Muscle of back (tissue), 11 donors: ENCODE data around the gene DRC3. TPM values are rescaled to one million over a fixed set of nuclear protein-coding genes. Genes with fewer than 3 reads are reported as not detected.
A peak's percentile ranks its signal among the peaks of the same experiment; 100 is the strongest.

Experiments used
- DNase-seq, 3 donors: peaks; one replicate each; pipeline versions ENCODE4 v3.0.0 to v3.0.0-alpha.2; 2013
- polyA plus RNA-seq, 10 donors: library from polyadenylated mRNA; unstranded; fragments of 120-200 nt; gene quantifications; one replicate each; pipeline ENCODE4 v1.2.1, GENCODE V29; 2013; ENCODE audit not compliant: insufficient read length in 10 of 10

Gene DRC3
- polyA plus RNA-seq, 10 donors: 3.0 to 7.4 (median 4.6) TPM

DNA sequence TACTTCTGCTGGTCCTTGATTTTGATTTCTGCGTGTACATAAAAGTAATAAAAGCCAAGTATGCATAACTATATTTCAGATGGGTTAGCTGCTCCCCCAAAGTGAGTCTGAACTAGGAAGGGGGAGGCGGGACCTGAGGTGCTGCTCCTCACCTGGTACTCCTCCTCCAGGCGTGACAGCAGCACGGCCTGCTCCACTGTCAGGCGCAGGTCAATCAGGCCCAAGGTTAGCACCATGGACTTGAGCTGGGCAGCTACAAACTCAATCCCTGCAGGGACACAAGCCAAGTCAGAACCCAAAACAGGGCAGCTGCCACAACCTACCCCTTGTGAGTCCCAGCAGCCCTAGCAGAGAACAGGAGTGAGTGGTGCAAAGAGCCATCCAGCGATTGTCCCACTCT, 48.3 kb downstream of the DRC3 start:
- no peak for DNase-seq

DNA sequence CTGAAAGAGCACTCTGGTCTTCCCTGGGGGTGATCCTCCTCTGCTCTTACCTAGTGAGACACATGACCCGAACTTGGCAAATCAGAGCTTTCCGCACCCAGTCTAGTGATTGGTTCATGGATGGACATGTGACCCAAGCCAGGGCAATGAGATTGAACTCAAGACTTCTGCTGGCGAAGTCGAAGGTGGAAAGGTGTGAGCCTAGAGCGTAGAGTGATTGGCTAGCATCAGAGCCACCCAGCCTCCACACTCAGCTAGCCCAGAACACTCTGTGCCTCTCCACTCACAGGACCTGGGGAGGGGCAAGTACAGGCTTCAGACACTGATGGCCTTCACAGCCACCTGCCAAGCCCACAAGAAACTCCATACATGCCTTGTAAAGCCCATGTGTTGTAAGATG, 48.7 kb downstream of the DRC3 start:
- DNase-seq: no peak

DNA sequence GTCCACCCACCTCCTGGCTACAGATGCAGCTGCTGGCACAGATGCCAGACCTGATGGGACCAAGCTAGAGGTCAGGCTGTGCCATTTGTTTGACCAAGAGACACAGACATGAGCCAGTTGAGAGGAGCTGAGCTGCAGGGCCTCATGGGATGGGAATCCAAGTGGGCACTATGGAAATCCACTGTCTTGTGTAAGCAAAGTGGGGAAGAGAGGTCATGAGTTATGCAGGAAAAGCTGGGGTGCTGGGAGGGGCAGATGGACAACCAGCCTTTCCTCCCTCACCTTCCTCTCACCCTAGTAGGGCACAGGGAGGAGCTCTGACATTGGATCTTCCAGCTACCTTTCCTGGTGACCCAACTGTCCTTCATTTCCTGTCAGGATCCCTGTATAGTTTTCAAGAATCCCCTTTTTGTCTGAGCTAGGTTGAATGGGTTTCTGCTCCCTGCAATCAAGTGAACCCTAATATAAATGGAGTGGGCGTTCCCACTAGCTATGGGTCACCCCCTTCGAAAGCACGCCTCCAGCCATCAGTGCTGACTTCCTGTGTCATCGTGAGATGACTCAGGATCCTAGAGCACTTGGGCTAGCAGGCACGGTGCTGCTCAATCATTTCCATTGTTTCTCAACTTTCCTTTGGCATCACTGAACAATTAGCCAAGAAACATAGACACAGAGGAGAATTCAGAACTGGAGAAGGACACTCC, 52.7 kb downstream of the DRC3 start:
- no peak for DNase-seq

DNA sequence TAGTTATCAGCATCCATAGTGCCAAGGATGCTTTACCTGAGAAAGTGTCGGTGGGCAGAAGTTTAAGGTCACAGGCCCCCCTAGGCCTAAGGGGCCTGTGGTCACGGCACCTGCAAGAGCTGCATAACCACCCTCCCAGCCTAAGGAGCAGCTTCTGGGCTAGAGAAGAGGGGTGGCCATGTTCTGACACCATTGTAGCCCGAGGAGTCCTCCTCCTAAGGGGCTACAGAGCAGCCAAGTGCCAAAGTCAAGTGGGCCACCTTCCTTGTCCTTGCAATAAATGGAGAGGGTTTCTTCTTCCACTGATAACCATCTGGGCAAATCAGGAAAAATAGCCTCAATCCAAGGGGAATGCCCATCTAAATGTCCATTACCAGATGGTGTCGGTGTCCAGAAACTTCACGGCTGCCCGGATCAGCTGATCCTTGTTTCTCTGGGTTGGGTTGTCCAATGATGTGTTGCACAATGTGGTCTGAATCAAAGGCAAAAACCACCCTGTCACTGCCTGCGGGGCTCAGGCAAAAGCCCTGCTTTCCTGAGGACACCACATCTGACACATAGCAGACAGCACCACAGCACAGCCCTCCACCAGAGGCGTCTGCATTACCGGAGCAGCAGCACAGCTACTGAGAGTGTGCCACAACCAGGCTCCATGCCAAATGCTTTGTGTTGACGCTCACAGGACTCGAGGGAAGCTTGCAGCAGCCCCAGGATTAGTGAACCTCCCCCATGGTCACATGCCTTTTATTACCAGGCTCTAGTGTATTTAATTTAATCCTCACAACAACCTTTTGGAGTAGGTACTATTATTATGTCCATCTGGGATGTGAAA, 53.5 kb downstream of the DRC3 start:
- peak in 1 of 3 donors; percentile 52 for DNase-seq

DNA sequence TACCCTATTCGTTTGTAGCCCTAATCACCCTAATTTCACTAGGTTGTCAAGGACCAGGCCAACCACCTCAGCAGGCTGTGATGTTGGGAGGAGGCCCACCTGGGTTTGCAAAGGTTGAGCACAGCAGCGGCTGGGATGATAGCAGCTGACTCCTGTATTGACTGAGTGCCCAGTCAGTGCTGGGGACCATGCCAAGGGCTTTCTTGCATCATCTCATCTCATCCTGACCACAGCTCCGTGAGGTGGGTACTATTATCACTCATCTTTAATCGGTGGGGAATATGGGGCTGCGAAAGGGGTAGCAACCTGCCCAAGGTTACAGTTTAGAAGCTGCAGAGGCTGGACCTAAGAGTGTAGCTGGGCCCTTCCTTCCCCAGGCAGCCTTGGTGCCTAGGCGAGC, 54.6 kb downstream of the DRC3 start:
- no peak for DNase-seq

DNA sequence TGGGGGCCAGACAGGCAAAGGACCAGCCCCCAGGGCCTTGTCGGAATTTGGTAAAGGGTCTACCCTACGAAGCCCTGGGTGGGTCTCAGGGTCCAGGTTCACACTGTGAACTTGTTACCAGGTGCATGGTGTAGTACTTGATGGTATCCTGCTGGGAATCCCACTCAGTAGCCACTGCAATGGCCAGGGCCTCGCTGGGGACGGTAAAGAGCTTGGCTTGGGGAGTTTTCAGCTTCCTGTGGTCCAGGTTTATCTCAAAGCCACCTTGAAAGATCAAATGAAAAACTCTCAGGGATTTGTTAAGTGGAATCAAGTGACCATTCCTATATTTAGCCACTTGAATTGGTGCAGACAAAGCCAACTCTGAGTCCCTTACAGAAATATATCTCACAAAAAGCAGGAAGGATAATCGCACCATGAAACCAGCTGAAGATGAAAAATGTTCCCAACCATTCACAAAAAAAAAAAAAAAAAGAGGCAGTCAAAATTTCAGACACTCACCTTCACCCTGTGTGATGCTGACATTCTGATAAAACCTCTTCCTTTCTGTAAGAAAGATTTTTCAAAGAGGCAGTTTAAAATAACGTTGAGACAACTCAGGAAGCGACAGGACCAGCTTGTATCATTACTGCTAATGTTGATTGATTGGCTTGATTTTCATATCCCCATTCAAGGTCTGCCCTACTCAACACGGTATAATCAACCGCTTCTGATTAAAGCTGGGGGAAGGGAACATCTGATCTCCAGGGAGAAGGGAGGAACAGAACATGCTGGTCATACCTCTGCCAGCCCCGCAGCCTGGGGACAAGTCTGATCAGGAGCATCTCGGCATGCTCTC, 55.7 kb downstream of the DRC3 start:
- no peak for DNase-seq

DNA sequence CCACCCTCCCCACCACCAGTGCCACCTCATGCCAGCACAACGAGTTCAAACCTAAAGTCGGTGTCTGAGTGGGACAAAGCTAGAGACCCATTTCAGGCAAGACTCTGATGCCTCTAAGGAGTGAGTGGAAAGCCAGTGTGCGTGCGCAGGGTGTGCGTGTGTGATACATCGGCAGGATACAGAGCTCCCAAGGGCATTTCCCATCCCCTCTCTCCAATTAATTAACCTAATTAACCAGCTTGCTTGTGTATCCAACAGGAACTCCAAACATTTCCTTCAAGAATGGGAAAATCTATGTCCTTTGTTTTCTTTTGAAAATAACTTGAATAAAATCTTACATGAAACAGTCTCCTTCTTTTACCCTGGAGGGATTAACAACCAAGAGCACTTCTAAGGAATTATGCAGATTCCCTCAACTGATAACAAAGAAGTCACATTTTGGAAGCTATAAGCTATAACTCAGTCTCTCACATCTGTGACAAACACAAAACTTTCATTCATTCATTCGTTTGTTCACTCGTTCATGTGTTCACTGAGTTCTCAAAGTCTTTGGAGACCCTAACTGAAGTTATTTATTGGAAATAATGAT, 56.4 kb downstream of the DRC3 start:
- no peak for DNase-seq

DNA sequence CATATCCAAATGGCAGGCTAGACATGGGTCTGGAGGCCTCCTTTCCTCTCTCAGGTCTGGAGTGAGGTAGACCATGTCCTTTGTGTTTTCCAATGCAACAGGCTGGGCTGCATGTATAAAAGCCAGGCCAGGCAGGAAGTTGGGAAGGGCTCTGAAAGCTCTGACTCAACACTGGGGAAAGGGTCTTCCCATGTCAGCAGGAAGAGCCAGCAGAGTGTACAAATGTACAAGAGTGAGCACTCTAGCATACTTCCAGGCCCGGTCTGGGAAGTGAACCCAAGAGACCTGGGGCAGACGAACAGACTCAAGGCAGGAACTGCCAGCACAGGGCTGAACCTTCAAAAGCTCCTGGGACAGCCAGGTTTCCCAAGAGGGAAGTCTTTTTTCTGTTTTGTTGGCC, 59.3 kb downstream of the DRC3 start:
- DNase-seq: peak in 1 of 3 donors; percentile 51

DNA sequence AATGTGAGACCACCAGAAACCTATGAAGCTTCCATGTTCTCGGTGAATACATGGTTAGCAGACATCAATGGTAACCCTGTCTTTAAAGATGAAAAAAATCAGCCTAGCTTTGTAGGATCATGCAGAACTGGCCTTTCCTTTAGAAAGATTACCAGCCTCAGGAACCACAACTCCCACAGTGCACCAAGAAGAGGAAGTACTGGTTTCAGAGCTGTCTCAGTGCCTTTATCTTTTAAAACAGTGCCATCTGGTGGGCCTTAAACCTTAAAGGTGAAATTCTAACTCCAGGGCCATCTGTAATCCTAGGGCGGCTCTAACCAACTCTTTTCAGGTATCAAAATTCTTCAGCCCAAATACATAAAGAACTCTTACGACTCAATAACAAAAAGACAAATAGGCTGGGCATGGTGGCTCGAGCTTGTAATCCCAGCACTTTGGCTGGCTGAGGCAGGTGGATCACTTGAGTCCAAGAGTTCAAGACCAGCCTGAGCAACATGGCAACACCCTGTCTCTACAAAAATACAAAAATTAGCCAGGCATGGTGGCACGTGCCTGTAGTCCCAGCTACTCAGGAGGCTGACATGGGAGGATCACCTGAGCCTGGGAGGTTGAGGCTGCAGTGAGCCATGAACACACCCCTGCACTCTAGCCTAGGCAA, 60.9 kb downstream of the DRC3 start:
- peak; percentile 79 to 89 (median 82) for DNase-seq

DNA sequence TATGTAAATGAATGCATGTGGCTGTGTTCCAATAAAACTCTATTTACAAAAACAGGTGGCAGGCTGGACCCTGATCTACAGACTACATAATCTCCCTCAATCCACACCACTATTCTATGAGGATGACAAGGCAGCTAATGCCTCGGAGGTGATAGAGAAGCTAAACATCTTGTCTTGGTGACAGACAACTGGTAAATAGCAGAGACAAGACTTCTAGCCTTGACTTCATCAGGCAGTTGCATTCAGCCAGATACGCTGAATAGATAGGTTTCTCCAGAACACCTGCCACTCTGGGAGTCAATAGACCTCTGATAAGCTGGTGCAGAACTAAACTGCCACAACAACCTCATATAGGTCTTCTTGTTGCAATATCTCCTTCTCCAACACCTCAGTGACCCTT, 63.0 kb downstream of the DRC3 start:
- DNase-seq: no peak

DNA sequence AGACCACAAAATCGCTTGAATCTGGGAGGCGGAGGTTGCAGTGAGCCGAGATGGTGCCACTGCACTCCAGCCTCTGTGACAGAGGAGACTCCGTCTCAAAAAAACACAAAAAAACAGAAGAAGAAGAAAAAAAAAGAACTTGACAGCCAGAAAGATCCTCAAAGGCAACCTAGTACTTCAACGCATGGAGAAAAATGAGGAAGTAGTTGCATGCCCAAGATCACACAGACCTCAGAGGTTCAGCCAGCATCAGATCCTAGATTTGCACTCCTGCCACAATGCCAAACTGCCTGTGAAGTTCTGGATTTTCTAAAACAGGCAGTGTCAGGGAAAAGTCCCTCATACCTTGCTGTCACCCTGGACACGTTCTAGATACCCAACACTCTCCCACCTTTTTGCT, 64.8 kb downstream of the DRC3 start:
- no peak for DNase-seq

DNA sequence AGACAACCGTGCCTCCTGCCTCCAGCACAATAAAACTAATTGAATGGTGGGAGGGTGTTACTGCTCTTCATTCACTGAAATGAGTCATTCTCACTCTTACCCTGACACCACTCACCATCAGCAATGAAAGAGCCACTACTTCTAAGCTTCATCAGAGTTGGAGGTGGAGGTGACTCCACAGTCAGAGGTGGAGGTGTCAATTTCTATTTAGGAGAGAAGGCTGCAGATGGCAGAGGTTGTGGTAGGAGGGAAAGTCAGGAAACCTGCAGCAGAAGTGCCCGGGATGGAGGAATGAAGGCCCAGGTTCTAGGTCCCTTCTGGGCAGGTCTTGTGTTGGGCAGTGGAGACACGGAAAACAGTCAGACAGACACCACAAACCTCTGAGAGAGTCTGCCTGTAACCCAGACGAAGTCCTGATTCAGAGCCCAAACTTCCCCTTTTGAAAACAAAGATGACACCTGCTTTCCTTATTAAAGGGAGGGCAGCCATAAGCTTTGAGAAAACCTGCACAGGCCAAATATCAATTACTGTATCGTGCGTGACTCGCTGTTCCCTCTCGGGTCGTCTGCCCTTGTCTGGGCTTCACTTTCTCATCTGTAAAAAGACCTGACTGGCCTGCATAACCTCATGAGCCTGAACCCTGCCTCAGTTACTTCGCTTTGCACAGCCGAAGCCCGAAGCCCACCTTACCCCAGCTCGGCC, 65.6 kb downstream of the DRC3 start:
- no peak for DNase-seq

DNA sequence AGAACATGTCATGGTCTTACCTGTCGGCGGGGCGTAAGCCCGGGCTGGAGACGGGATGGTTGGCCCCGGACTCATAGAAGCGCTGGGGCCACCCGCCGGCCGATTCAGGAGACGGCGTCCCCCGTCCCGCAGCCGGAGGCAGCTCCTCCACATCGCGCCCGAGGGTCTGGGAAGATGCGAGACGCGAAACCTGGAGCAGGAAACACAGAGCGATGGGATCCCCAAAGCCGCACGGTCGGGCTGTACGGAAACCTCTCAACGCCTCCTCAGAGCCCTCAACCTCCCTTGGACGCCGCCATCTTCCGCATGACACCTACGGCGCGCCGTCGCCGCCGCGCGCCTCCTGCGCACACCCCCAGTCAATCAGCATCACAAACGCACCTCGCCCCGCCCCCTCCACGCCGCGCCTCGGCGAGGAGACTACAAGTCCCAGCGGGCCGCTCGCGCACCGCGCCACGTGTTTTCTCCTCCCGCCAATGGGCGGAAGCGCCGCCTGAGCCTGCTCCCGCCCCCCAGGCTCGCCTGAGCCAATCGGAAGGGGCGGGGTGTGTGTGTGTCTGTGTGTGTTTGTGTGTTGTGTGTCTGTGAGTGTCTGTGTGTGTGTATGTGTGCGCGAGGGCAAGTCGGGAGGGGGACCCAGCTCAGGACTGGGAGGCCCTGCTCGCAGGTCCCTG, 66.3 kb downstream of the DRC3 start, which contains the start of the genes ATPAF2 and GID4:
TSS of gene ATPAF2 (minus strand) at position 308 of the 674 bp plus-strand sequence. CDS start at position 153, 155 bp downstream.
TSS of gene GID4 (plus strand) at position 548 of the 674 bp plus-strand sequence. CDS start at position 605, 57 bp downstream.
- DNase-seq: peak; percentile 99 to 100 (median 100)

DNA sequence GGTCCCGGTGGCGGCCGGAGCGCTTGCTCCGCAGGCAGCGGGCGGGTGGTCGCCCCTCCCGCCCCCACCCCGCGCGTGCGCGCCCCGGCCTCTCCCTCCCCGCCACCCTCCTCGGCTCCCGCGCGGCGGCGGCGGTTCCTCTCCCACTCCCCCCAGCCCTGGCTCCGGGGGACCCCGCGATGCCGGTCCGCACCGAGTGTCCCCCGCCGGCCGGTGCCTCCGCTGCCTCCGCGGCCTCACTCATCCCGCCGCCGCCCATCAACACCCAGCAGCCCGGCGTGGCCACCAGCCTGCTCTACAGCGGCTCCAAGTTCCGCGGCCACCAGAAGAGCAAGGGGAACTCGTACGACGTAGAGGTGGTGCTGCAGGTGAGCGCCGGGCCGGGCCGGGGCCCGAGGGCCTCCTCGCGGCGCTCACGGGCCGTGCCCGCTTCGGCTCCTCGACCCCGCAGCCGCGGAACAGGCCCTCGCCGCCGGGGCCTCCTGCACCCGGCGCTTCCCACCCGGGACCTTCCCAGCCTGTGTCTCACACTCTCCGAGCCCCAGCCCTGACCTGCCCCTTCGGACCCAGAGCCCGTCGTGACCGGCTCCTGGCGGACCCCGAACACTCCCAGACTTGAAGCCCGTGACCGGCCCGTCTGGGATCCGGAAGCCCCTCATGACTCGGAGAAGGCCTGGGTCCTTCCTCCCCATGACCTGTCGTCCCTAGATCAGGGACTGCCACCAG, 67.0 kb downstream of the DRC3 start:
- DNase-seq: no peak

DNA sequence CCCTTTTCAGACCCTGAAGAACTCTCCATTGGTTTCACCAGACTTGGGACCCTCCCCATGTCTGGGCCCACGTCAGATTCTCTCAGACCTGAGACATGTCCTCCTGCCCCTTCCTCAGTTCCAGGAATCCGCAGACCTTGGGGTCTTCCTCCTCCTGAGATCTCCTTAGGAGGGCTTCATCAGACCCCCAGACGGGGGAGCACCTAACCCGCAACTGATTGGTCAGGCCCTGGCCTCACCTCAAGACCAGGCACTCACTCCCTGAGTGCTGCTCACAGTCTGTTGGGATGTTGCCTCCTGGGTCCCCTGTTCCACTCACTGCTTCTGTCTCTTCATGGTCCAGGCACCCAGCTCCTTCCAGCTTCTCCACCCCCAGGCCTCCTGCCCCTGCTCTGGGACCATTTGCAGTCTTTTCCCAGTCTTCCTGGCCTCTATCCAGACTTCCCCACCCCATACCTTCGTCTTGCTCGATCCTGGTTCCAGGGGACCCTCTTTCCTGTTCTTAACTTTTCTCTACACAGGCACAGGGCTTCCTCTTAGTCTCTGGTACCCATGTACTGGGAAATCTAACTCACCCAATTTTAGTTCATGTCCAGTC, 67.7 kb downstream of the DRC3 start:
- DNase-seq: no peak

DNA sequence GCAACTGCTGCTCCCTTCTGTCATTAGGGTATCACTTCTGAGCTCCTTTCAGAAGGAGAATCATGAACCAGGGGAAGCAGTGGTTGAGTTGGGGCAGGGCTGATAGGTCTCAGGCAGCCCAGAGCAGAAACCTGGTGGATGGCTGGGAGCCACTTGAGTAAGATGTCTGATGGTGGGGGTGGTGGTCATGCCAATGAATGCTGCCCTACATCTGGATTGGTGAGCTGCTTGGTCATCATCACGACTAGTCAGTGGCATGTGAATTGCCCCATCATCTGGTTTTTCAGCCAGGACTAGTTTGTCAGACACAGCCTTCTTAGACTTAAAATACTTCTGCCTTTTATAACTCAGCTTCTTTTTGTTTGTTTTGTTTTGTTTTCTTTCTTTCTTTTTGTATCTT, 69.1 kb downstream of the DRC3 start:
- DNase-seq: no peak

DNA sequence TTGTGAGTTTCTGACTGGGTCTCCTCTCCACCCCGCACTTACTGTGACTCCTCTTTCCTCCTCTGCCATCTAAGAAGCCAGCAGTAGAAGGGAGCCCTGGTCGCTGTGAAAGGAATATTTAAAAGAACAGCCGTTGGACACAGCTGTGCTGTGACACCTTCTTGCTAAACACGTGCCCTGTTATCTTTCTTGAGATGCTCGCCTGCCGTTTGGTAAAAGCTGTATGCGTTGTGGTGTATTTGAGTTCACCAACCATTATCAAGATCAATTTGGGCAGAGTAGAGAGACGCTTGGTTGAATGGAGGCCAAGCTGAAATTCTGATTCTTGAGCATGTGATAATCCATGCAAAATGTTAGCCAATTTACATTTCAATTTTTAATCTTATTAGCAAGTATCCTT, 70.3 kb downstream of the DRC3 start:
- DNase-seq: no peak

DNA sequence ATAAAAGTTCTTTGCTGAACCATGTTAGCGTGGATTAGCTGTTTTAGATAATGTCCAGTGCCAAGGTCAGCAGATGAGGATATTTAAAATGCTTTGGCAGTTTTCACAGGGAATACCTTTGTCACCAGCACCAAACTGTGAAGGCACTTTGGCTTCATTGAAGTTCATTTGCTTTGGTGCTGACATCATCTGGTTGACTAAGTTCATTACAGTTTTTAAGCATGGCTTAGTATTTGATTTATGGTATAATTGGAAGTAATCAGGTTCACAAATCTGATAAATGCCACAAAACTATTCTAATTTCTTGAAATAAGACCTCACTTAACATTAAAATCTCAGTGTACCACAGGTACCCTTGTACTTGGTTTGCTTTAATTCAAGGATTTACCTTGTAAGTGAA, 70.8 kb downstream of the DRC3 start:
- no peak for DNase-seq

DNA sequence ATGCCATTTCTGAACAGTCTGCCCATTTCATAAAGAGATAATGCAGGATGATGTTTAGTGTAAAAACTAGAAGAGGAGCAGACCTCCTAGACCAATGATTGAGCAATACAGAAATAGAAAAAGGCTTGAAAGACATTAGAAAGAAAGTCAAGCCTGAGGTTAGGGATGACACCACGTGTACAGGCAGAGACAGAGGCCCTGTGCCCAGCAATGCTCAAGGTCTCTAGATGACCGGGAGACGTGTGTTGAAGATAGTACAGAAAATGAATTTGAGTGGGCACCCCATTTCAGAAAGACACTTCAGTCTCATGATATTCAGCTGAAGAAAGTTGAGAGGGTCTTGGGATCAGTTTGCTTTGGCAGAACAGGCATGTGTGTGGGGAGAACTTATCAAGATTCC, 71.9 kb downstream of the DRC3 start:
- no peak for DNase-seq
